Hindlimb muscle (tissue), 1 donor: Measurements from ENCODE around the gene KBTBD4. TPM values are rescaled to one million over a fixed set of nuclear protein-coding genes. Genes with fewer than 3 reads are reported as not detected.

Source experiments
- DNase-seq: peaks from one replicate; pipeline ENCODE4 v3.0.0-alpha.2; 2013
- polyA plus RNA-seq: library from polyadenylated mRNA; unstranded; fragments of 120-200 nt; gene quantifications from one replicate; pipeline ENCODE4 v1.2.1, GENCODE V29; 2013; ENCODE audit not compliant: insufficient read length

The KBTBD4 gene
- polyA plus RNA-seq: 16.3 TPM

- peak; percentile 93 for DNase-seq
Measured at GRCh38 chr11:47578524-47579494, at the start of gene KBTBD4, which contains the start of gene NDUFS3. Gene KBTBD4 (minus strand): TSS chr11:47578970. CDS start chr11:47578951, 19 bp downstream. Gene NDUFS3 (plus strand): TSS chr11:47579074. CDS start chr11:47579092, 18 bp downstream.

- DNase-seq: no peak
Measured at GRCh38 chr11:47628026-47628425, 49.3 kb upstream of the KBTBD4 start.

GRCh38 chr11:47626234-47626633 lies 47.5 kb upstream of the KBTBD4 start:
- no peak for DNase-seq

DNA sequence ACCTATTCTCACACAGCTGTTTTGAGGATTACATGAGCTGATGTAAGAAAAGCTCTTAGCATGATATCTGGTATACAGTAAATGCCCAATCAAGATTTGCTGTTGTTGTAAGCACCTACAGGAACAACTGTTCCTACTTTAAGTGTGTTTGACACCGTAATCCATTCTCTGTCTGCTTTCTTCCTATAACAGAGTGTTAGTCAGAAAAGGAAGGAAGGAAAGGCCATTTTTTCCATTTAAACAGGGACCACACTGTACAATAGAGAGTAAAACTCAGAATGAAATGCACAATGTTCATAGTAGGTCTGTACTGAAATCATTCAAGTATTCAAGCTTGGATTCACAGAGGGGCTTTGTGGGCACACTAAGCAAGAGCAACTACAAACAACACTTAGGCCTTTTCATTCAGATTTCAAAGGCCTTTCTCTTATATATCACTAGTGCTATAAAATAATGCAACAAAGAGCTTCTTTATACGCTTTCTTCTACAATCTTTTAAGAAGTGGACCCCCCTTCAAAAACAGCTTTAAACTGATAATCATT lies 42.1 kb upstream of the KBTBD4 start:
- DNase-seq: no peak

DNA sequence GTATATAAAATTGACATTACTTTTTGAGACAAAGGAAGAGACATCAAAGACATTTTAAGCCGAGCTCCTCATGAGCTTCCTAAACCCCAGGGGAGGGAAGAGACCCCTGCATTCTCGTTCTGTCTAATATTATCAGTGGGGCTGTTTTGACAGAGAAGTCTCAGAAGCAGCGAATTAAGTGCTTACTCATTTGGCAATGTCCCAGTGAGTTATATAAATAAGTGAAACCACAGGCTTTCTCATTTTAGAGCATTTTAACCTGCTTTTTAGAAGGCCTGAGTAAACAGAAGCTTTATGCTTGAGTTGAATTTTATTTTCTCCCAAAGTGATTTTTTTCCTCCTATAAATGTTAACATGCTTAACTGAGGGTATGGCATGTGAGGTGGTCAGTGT lies 38.6 kb upstream of the KBTBD4 start:
- DNase-seq: no peak

GRCh38 chr11:47616726-47617416 lies 38.1 kb upstream of the KBTBD4 start:
- peak; percentile 68 for DNase-seq

DNA sequence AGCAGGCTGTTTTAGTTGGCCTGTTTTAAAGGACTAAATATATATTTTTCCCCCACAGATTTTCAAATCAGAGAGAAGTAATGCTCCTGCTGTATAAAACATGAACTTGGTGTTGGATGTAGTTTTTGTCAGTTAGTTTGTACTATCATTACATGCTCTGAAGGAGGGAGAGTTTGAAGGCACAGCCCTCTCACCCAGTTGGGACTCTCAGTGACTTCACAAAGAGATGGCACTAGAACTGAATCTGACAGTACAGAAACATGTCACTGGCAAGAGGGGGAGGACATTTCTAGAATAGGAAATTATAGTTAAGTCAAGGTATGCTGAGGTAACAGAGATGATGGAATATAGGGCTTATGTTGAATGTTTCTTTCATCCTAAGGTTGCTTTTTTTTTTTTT lies 36.5 kb upstream of the KBTBD4 start:
- no peak for DNase-seq

DNA sequence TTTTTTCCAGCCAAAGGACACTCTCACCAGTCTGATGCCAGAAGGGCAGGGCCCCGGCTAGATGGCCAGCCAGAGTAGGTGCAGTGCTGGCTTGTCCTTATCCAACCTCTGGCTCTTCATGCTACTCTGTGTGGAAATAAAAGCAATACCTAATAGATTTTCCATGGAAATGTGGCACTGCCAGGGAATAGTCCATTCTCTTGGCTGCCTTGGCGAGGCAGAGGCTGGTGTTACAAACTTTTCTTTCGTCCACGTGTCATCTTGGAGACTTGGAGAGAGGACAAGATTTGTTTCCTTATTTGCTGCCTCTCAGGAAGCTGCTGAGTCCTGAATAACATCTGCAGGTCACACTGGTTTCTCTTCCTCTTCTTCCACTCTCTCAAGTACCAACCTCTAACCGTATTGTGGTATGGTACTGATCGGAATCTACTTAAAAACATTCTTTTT lies 32.6 kb upstream of the KBTBD4 start:
- no peak for DNase-seq

DNA sequence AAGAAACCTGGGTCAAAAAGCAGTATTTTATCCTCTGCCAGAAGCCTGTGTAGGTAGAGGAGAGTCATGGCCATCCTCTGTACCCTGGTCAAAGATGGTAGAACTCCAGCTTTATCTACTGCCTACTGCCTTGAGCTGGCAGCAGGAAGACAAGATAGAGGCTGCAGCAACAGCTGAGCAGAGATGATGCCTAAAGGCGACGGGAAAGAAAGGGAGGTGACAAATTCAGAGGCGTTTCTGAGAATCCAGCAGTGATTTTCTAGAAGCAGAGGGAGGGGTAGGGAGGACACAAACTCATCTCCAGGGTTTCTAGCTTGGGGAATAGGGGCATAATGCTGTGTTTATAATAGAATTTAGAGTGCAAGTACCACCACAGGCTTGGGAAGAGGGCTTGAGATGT lies 30.9 kb upstream of the KBTBD4 start:
- DNase-seq: no peak

DNA sequence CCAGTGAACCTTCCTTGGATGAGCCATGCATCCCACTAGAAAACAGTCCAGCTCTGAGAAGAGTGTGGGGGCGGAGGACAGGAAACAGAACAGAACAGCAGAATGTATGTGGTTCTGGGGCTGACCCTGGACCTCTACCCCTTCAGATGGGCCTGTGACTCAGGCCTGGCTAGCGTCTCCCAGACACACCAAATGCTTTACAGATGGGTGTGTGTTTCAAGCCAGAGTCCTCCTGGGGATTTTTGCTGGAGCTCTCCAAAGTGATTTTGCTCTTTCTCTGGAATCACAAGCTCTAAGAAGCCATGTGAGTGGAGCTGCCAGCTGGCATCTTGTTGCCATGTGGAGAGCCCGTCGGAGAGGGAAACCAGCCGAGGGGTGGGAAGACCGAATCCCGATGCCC lies 28.6 kb upstream of the KBTBD4 start:
- DNase-seq: no peak

- DNase-seq: no peak
Measured at GRCh38 chr11:47606731-47607130, 28.0 kb upstream of the KBTBD4 start.

DNA sequence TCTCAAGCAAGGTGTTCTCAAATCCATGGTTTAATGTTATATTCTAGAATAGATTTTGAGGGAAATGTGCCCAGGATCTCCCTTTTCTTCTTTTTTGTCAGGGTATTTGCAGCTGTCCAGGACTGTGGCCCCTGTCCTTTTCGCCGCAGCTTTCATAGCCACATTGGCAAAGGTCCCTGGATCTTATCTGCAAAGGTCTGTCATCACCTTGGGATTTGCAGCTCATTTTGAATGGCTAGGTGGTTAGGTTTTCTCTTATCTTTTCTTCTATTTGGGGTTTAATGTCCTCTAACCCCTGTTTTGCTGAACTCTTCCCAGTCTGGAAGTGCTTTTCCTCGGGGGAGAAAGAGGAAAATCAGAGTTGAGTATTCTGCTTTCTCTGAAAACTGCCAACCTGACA lies 27.2 kb upstream of the KBTBD4 start:
- DNase-seq: no peak

DNA sequence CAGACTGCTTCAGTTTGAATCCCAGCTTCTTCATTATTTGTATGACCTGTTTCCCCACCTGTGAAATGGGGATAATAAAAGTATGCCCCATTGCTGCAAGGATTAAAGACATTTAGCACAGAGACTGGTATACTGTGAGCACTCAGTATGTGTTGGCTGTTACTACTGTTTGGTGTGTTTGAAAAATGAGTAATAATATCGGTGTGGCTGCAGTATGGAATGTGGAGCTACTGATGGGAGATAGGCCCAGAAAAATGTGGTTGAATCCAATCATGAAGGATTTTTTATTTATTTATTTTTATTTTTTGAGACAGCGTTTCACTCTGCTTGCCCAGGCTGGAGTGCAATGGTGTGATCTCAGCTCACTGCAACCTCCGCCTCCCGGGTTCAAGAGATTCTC lies 24.5 kb upstream of the KBTBD4 start:
- DNase-seq: no peak

DNA sequence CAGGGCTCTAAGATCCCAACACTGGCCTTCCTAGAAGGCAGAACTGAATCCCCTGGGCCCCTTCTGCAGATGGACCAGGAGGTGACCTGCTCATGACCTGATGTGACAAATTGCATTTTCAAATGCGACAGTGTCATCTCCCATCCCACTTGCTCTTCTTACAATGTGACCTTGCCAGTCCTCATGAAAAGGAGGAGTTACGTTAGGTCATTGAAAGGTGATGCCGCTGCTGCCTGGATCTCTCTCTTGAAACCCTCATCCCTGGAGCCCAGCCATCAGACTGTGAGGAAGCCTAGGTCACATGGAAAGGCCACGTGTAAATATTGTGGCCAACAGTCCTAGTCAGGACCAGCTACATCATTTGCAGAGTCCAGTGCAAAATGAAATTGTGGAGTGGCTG lies 21.1 kb upstream of the KBTBD4 start:
- no peak for DNase-seq

DNA sequence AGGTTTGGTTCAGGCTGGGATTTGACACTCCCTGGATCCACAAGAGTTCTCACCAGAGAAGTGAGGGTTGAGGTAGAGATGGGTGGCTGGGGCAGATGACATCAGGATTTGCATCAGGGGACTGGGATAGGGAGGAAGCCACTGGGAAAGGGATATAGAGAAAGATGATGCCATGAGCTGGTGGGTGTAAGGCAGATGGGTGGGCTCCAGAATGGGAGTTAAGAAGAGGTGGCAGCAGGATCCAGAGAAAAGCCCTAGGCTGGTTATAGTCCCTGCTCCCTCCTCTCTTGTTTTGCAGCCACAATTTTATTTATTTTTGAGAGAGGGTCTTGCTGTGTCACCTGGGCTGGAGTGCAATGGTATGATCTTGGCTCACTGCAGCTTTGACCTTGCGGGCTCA lies 17.2 kb upstream of the KBTBD4 start:
- no peak for DNase-seq

- DNase-seq: no peak
Measured at GRCh38 chr11:47595029-47595428, 16.3 kb upstream of the KBTBD4 start.

- DNase-seq: no peak
Measured at GRCh38 chr11:47593934-47594855, 15.4 kb upstream of the KBTBD4 start, which contains the start of gene C1QTNF4. Gene C1QTNF4 (minus strand): TSS chr11:47594411. CDS start chr11:47590810, 3,601 bp downstream.

- no peak for DNase-seq
Measured at GRCh38 chr11:47593492-47593933, 14.7 kb upstream of the KBTBD4 start.

DNA sequence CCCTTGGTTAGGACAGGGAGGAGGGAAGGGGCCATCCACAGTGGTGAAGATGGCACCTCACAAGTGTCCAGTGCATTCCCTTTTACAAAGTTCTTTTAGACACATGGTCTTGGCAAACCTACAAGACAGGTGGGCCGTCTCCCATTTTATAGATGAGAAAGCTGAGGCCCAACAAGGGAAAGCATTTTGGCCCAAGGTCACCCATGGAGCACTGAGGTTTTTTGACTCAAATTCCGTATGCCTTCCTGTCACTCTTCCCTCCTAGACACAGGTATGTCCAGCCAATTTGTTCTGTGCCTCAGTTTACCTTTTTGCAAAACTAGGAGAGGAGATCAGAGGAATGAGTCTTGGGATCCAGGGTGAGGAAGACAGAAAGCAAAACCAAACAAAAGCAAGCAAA lies 14.2 kb upstream of the KBTBD4 start:
- no peak for DNase-seq

GRCh38 chr11:47592251-47592650 lies 13.5 kb upstream of the KBTBD4 start:
- no peak for DNase-seq

GRCh38 chr11:47591764-47592163 lies 13.0 kb upstream of the KBTBD4 start:
- no peak for DNase-seq
